Glutamatergic neuron (in vitro differentiated cells): ENCODE data around the gene RILP. TPM values are rescaled to one million over a fixed set of nuclear protein-coding genes. Genes with fewer than 3 reads are reported as not detected.

ENCODE experiments used
- DNase-seq: peaks from one replicate; pipeline ENCODE4 v3.0.0; 2022
- H3K27ac Mint-ChIP-seq: one replicate; pipeline ENCODE4 v1.8.0; 2020; ENCODE audit warnings: mild to moderate bottlenecking, mixed read lengths, inconsistent platforms; ENCODE audit not compliant: unreplicated experiment
- H3K27me3 Mint-ChIP-seq: one replicate; pipeline ENCODE4 v1.8.0; 2020; ENCODE audit warnings: mild to moderate bottlenecking, moderate library complexity, mixed read lengths, inconsistent platforms; ENCODE audit not compliant: unreplicated experiment
- H3K36me3 Mint-ChIP-seq: one replicate; pipeline ENCODE4 v1.8.0; 2020; ENCODE audit warnings: mild to moderate bottlenecking, mixed read lengths, inconsistent platforms; ENCODE audit not compliant: unreplicated experiment
- H3K4me1 Mint-ChIP-seq: one replicate; pipeline ENCODE4 v1.8.0; 2020; ENCODE audit warnings: mild to moderate bottlenecking, low read depth, mixed read lengths, inconsistent platforms; ENCODE audit not compliant: unreplicated experiment
- H3K4me3 Mint-ChIP-seq: one replicate; pipeline ENCODE4 v1.8.0; 2020; ENCODE audit warnings: mild to moderate bottlenecking, mixed read lengths, inconsistent platforms; ENCODE audit not compliant: unreplicated experiment
- H3K9me3 Mint-ChIP-seq: one replicate; pipeline ENCODE4 v1.8.0; 2020; ENCODE audit warnings: mild to moderate bottlenecking, moderate library complexity, mixed read lengths, inconsistent platforms; ENCODE audit not compliant: unreplicated experiment
- CTCF ChIP-seq: fragments of 200-600 bp; sonication (generic); IDR thresholded peaks from one replicate; pipeline ENCODE4 v1.5.0; 2021; ENCODE audit not compliant: partially characterized antibody, unreplicated experiment
- total RNA-seq: library from RNA; stranded (reverse); fragmentation: NEBNext Ultra II Directional; extraction: Animal tissue kit (Norgen Biotek cat#: 25700); gene quantifications from one replicate; pipeline ENCODE4 v1.2.1, GENCODE V29; 2021; ENCODE audit not compliant: unreplicated experiment

The RILP gene
- total RNA-seq, 1 donor from 2014 or later: 4.2 TPM

GRCh38 chr17:1620486-1620885, 29.2 kb downstream of the RILP start:
- TF ChIP-seq CTCF: no peak

GRCh38 chr17:1617620-1618174, 32.0 kb downstream of the RILP start:
- no peaks in the 10 kb centered on the region for H3K36me3 Mint-ChIP-seq
- no peak for TF ChIP-seq CTCF
- H3K4me1 Mint-ChIP-seq: peaks cover 3% of the 10 kb centered on the region
- peaks cover 3% of the 10 kb centered on the region for H3K9me3 Mint-ChIP-seq
- H3K4me3 Mint-ChIP-seq: no peak overlapping the region
- H3K27me3 Mint-ChIP-seq: peaks cover 4% of the 10 kb centered on the region
- DNase-seq: no peak
- no peak overlapping the region for H3K27ac Mint-ChIP-seq

More at GRCh38 chr17:1620486-1620885, 29.2 kb downstream of the RILP start:
- Mint-ChIP-seq H3K27ac (no peak overlapping the region), H3K9me3 (peaks cover 3% of the 10 kb centered on the region), H3K36me3 (no peaks in the 10 kb centered on the region), H3K4me1 (peaks cover 3% of the 10 kb centered on the region), H3K4me3 (no peak overlapping the region), H3K27me3 (peaks cover 4% of the 10 kb centered on the region)
- DNase-seq: no peak

GRCh38 chr17:1616101-1616500, 33.6 kb downstream of the RILP start:
- peaks cover 3% of the 10 kb centered on the region for H3K9me3 Mint-ChIP-seq
- no peak for TF ChIP-seq CTCF
- H3K4me3 Mint-ChIP-seq: no peak overlapping the region
- H3K4me1 Mint-ChIP-seq: peaks cover 2% of the 10 kb centered on the region
- no peak for DNase-seq
- no peaks in the 10 kb centered on the region for H3K36me3 Mint-ChIP-seq
- H3K27me3 Mint-ChIP-seq: peaks cover 4% of the 10 kb centered on the region
- H3K27ac Mint-ChIP-seq: no peak overlapping the region

GRCh38 chr17:1612400-1612799, 37.3 kb downstream of the RILP start:
- TF ChIP-seq CTCF: no peak
- DNase-seq: no peak
- Mint-ChIP-seq H3K4me3 (no peak overlapping the region), H3K9me3 (no peaks in the 10 kb centered on the region), H3K36me3 (no peaks in the 10 kb centered on the region), H3K27ac (no peak overlapping the region), H3K27me3 (peaks cover 1% of the 10 kb centered on the region), H3K4me1 (no peaks in the 10 kb centered on the region)

- no peaks in the 10 kb centered on the region for H3K4me1 Mint-ChIP-seq
- H3K27ac Mint-ChIP-seq: no peak overlapping the region
- peaks cover 1% of the 10 kb centered on the region for H3K27me3 Mint-ChIP-seq
- TF ChIP-seq CTCF: no peak
- H3K9me3 Mint-ChIP-seq: peaks cover 2% of the 10 kb centered on the region
- no peak overlapping the region for H3K4me3 Mint-ChIP-seq
- DNase-seq: no peak
- no peaks in the 10 kb centered on the region for H3K36me3 Mint-ChIP-seq
Observed at GRCh38 chr17:1611715-1612114, 38.0 kb downstream of the RILP start.
